Measurements from ENCODE around the gene TMEM101.

DNA sequence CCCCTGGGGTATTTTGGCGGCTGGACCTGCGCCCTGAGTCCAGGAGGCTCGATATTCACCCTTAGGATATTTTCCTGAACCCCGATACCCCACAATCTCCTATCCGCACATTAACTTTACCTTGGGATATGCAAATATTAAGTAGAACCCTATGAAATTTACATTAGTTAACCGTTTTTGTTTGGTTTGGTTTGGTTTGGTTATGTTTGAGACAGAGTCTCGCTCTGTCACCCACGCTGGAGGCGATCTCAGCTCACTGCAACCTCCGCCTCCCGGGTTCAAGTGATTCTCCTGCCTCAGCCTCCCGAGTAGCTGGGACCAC, 19.7 kb downstream of the TMEM101 start:
- TF ChIP-seq, protein P1, sequence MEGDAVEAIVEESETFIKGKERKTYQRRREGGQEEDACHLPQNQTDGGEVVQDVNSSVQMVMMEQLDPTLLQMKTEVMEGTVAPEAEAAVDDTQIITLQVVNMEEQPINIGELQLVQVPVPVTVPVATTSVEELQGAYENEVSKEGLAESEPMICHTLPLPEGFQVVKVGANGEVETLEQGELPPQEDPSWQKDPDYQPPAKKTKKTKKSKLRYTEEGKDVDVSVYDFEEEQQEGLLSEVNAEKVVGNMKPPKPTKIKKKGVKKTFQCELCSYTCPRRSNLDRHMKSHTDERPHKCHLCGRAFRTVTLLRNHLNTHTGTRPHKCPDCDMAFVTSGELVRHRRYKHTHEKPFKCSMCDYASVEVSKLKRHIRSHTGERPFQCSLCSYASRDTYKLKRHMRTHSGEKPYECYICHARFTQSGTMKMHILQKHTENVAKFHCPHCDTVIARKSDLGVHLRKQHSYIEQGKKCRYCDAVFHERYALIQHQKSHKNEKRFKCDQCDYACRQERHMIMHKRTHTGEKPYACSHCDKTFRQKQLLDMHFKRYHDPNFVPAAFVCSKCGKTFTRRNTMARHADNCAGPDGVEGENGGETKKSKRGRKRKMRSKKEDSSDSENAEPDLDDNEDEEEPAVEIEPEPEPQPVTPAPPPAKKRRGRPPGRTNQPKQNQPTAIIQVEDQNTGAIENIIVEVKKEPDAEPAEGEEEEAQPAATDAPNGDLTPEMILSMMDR (IDR thresholded peaks at IDR 0.05): peak in 2 of 6 experiments; percentile 1 to 22
- TF ChIP-seq POLR2A (IDR thresholded peaks at IDR 0.05): no peak
